Neural cell (in vitro differentiated cells): ENCODE measurements around the gene AHNAK. TPM values are rescaled to one million over a fixed set of nuclear protein-coding genes. Genes with fewer than 3 reads are reported as not detected.
"Not testable (repeated sequence)": the region's sequence is repeated elsewhere in the genome, so short reads cannot be mapped to it uniquely, and the experiment has no call there.

Source experiments
- H2AFZ ChIP-seq: fragments of 200-600, 300-800 bp; sonication (generic), shearing (Covaris generic); 2 replicates; pipeline ENCODE4 v1.6.0; 2014; ENCODE audit warnings: low read depth, mild to moderate bottlenecking, antibody characterized with exemption, low read length, moderate library complexity
- H3F3A ChIP-seq: fragments of 200-600 bp; shearing (Covaris generic); 2 replicates; pipeline ENCODE4 v1.6.1; 2016; ENCODE audit warnings: mild to moderate bottlenecking, moderate library complexity, mixed read lengths, antibody characterized with exemption, low read length; ENCODE audit not compliant: insufficient read depth, poor library complexity, severe bottlenecking
- H3K27ac ChIP-seq: fragments of 200-600, 300-800 bp; sonication (generic), shearing (Covaris generic); 2 replicates; pipeline ENCODE4 v1.5.1; 2014; ENCODE audit warnings: mild to moderate bottlenecking, low read length, moderate library complexity
- H3K27me3 ChIP-seq: fragments of 300-800, 200-600 bp; sonication (generic), shearing (Covaris generic); 2 replicates; pipeline ENCODE4 v1.6.0; 2014; ENCODE audit warnings: mild to moderate bottlenecking, low read depth, low read length, moderate library complexity; ENCODE audit not compliant: insufficient read depth
- H3K36me3 ChIP-seq: fragments of 300-800, 200-600 bp; sonication (generic), shearing (Covaris generic); 2 replicates; pipeline ENCODE4 v1.5.1; 2014; ENCODE audit warnings: mild to moderate bottlenecking, antibody characterized with exemption, low read length, moderate library complexity; ENCODE audit not compliant: insufficient read depth
- H3K4me2 ChIP-seq: fragments of 300-800, 200-600 bp; sonication (generic), shearing (Covaris generic); 2 replicates; pipeline ENCODE4 v1.6.0; 2014; ENCODE audit warnings: mild to moderate bottlenecking, low read length
- H3K4me3 ChIP-seq: fragments of 300-800, 200-600 bp; sonication (generic), shearing (Covaris generic); 2 replicates; pipeline ENCODE4 v1.5.1; 2014; ENCODE audit warnings: mild to moderate bottlenecking, low read length, moderate library complexity
- H3K79me2 ChIP-seq: fragments of 200-600 bp; shearing (Covaris generic); replicated peaks from 2 replicates; pipeline ENCODE4 v1.6.0; 2014; ENCODE audit warnings: mild to moderate bottlenecking, low read length, moderate library complexity; ENCODE audit not compliant: insufficient read depth
- H3K9ac ChIP-seq: fragments of 300-800, 200-600 bp; sonication (generic), shearing (Covaris generic); 2 replicates; pipeline ENCODE4 v1.6.1; 2016; ENCODE audit warnings: mild to moderate bottlenecking, low read length, mixed read lengths
- H3K9me2 ChIP-seq: fragments of 200-600 bp; shearing (Covaris generic); 2 replicates; pipeline ENCODE4 v1.6.1; 2016; ENCODE audit warnings: mild to moderate bottlenecking, low read length, mixed read lengths; ENCODE audit not compliant: insufficient read depth
- H3K9me3 ChIP-seq: fragments of 200-600, 300-800 bp; sonication (generic), shearing (Covaris generic); 2 replicates; pipeline ENCODE4 v1.6.1; 2016; ENCODE audit warnings: mild to moderate bottlenecking, mixed run types, low read length, moderate library complexity, mixed read lengths
- H4K20me1 ChIP-seq: fragments of 200-600 bp; shearing (Covaris generic); 2 replicates; pipeline ENCODE4 v1.6.1; 2016; ENCODE audit warnings: mild to moderate bottlenecking, mixed run types; ENCODE audit not compliant: insufficient read depth
- CTCF ChIP-seq: fragments of 450-650 bp; IDR thresholded peaks from 2 replicates; pipeline ENCODE4 v1.5.1; 2014; ENCODE audit warnings: antibody characterized with exemption, mild to moderate bottlenecking, moderate library complexity; ENCODE audit not compliant: poor library complexity, severe bottlenecking
- EP300 ChIP-seq: fragments of 450-650 bp; conservative IDR thresholded peaks from 2 replicates; pipeline ENCODE4 v1.6.1; 2014; ENCODE audit warnings: antibody characterized with exemption, mild to moderate bottlenecking, moderate library complexity; ENCODE audit not compliant: poor library complexity, severe bottlenecking
- EZH2 ChIP-seq: fragments of 200-600, 300-800 bp; shearing (Covaris generic), sonication (generic); IDR thresholded peaks from 2 replicates; pipeline ENCODE4 v1.6.1; 2014; ENCODE audit warnings: antibody characterized with exemption, low read length, borderline replicate concordance, mild to moderate bottlenecking; ENCODE audit not compliant: insufficient read depth, poor library complexity, severe bottlenecking
- MXI1 ChIP-seq: fragments of 450-650 bp; conservative IDR thresholded peaks from 2 replicates; pipeline ENCODE4 v1.6.1; 2014; ENCODE audit warnings: antibody characterized with exemption, mild to moderate bottlenecking; ENCODE audit not compliant: poor library complexity, severe bottlenecking
- POLR2AphosphoS5 ChIP-seq: IDR thresholded peaks from 2 replicates; pipeline ENCODE4 v1.6.1; 2012
- RAD21 ChIP-seq: fragments of 450-650 bp; conservative IDR thresholded peaks from 2 replicates; pipeline ENCODE4 v1.6.1; 2014; ENCODE audit warnings: antibody characterized with exemption, mild to moderate bottlenecking, moderate library complexity
- REST ChIP-seq: IDR thresholded peaks from 2 replicates; pipeline ENCODE4 v1.6.1; 2012; ENCODE audit warnings: borderline replicate concordance
- SMC3 ChIP-seq: fragments of 450-650 bp; conservative IDR thresholded peaks from 2 replicates; pipeline ENCODE4 v1.6.1; 2014; ENCODE audit warnings: antibody characterized with exemption, mild to moderate bottlenecking, moderate library complexity; ENCODE audit not compliant: poor library complexity
- TAF1 ChIP-seq: IDR thresholded peaks from 2 replicates; pipeline ENCODE4 v1.6.1; 2012; ENCODE audit warnings: low read depth
- polyA plus RNA-seq: library from polyadenylated mRNA; depleted of rRNA; stranded (reverse); fragments of >200 nt; gene quantifications from 2 replicates; pipeline ENCODE4 v1.2.3, GENCODE V29; 2014

The AHNAK gene
- polyA plus RNA-seq, 1 donor from 2014 or later: 0.11 TPM

- no peak overlapping the region for H3K9ac ChIP-seq
- H4K20me1 ChIP-seq: no peaks in the 10 kb centered on the region
- H3K4me3 ChIP-seq: no peak overlapping the region
- H3K9me3 ChIP-seq: no peaks in the 10 kb centered on the region
- TF ChIP-seq EP300 (no peak), REST (no peak), SMC3 (no peak), CTCF (no peak), EZH2 (no peak), RAD21 (no peak), POLR2AphosphoS5 (no peak), MXI1 (no peak), TAF1 (no peak)
- no peak overlapping the region for H3K4me2 ChIP-seq
- no peaks in the 10 kb centered on the region for H3F3A ChIP-seq
- peaks cover 12% of the 10 kb centered on the region for H3K79me2 ChIP-seq
- H3K27me3 ChIP-seq: no peaks in the 10 kb centered on the region
- no peak overlapping the region for H3K27ac ChIP-seq
- H3K9me2 ChIP-seq: no peaks in the 10 kb centered on the region
- no peak overlapping the region for H2AFZ ChIP-seq
- peaks cover 4% of the 10 kb centered on the region for H3K36me3 ChIP-seq
Observed at GRCh38 chr11:62566247-62566646, 19.6 kb upstream of the AHNAK start.

- H3K9ac ChIP-seq: no peak overlapping the region
- no peaks in the 10 kb centered on the region for H3K9me3 ChIP-seq
- no peak for TF ChIP-seq TAF1
- TF ChIP-seq SMC3: no peak
- no peak for TF ChIP-seq RAD21
- TF ChIP-seq POLR2AphosphoS5: no peak
- TF ChIP-seq CTCF: no peak
- TF ChIP-seq MXI1: no peak
- TF ChIP-seq EP300: no peak
- no peak for TF ChIP-seq REST
- no peak overlapping the region for H2AFZ ChIP-seq
- no peaks in the 10 kb centered on the region for H4K20me1 ChIP-seq
- H3K79me2 ChIP-seq: peaks cover 7% of the 10 kb centered on the region
- H3K27me3 ChIP-seq: no peaks in the 10 kb centered on the region
- H3K9me2 ChIP-seq: no peaks in the 10 kb centered on the region
- no peak overlapping the region for H3K4me2 ChIP-seq
- peaks cover 4% of the 10 kb centered on the region for H3K36me3 ChIP-seq
- no peaks in the 10 kb centered on the region for H3F3A ChIP-seq
- no peak overlapping the region for H3K27ac ChIP-seq
- H3K4me3 ChIP-seq: no peak overlapping the region
Observed at GRCh38 chr11:62565100-62565802, 18.6 kb upstream of the AHNAK start.

- not testable (repeated sequence) for H3K79me2 ChIP-seq, H3K27ac ChIP-seq, H3K36me3 ChIP-seq
Observed at GRCh38 chr11:62561677-62562230, 15.1 kb upstream of the AHNAK start.

More at GRCh38 chr11:62561677-62562230, 15.1 kb upstream of the AHNAK start:
- H3K4me2 ChIP-seq, H3K9me3 ChIP-seq, H3K9me2 ChIP-seq, H3F3A ChIP-seq, H2AFZ ChIP-seq, H3K27me3 ChIP-seq, H4K20me1 ChIP-seq, H3K4me3 ChIP-seq, H3K9ac ChIP-seq: not testable (repeated sequence)
